ENCODE results near the gene CHRND.
A peak's percentile ranks its signal among the peaks of the same experiment; 100 is the strongest.

CHRND gene

DNA sequence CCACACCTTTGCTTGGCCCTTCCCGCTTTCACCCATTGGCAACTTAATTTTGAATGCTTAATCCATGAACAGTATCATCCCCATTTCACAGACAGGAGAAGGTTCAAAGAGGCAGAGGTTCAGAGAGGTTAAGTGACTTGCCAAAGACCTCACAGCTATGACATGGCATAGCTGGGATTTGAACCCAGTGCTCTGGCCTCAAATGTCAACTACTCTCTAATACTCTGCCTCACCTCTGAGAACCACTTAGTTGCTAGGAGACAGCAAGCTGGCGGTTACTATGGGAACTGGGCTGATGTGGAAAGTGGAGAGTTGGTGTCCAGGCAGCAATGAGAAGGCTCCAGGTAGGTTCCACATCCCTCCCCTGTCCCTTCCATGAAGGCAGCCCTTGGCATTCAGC lies 21.5 kb upstream of the CHRND start:
- no peak for DNase-seq

GRCh38 chr2:232505856-232506255 lies 20.1 kb upstream of the CHRND start:
- DNase-seq, result no peak

GRCh38 chr2:232506709-232507108 lies 19.3 kb upstream of the CHRND start:
- DNase-seq, result no peak

DNA sequence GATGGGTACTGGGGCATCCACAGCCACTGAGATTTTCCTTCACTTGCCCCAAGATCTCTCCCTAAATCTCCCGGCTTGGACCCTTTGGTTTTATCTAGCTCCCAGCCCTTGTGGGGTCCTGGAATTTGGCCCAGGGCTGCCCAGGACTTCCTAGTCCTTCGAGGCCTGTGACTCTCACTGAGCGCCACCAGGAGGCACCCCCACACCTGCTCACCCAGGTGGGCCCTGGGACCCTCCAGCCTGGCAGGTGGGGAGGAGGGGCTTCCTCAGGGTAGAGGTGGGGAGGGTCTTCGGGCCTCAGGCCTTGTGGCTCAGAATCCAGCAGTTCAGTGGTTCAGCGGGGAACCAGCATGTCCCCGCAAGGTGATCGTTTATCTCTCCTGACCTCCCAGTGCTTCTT lies 17.7 kb upstream of the CHRND start:
- DNase-seq, result no peak

- DNase-seq, result no peak
Observed at GRCh38 chr2:232511336-232511890, 14.5 kb upstream of the CHRND start.

- no peak for DNase-seq
Observed at GRCh38 chr2:232512602-232513001, 13.4 kb upstream of the CHRND start.

DNA sequence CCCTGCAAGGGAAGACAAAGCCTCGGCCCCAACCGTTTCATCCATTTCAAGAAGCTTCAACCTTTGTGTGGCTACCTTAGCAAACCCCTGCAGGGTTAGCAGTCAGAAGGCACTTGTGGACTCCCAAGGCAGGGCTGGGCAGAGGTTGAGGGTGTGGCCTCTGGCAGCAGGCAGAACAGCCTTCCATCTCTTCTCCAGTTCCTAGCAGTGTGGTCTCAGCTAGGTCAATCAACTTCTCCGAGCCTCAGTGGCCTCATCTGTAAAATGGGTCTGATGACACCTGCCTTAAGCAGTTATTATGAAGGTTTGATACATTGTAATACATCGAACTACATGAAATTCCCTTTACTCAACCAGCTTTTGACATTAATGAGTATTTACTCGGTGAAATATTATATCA lies 12.6 kb upstream of the CHRND start:
- no peak for DNase-seq

DNA sequence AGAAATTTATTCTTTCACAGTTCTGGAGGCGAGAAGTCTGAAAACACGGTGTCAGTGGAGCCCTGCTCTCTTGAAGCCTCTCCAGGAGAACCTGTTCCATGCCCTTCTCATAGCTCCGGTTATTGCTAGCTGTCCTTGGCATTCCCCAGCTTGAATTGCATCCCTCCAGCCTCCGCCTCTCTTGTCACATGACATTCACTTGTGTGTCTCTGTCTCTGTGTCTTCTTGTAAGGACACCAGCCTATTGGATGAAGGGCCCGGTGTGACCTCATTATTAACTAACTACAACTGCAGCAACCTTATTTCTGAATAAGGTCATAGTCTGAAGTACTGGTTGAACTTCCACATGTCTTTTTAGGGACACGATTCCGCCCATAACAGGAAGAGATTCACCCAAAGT lies 10.3 kb upstream of the CHRND start:
- no peak for DNase-seq

GRCh38 chr2:232516551-232516950 lies 9.4 kb upstream of the CHRND start:
- DNase-seq, result no peak

GRCh38 chr2:232518844-232519243 lies 7.1 kb upstream of the CHRND start:
- DNase-seq, result no peak

GRCh38 chr2:232519581-232520438 lies 6.2 kb upstream of the CHRND start, which contains the start of gene PRSS56:
PRSS56 (plus strand) TSS chr2:232520388; CDS start chr2:232520599, 211 bp downstream.
- DNase-seq, result no peak

GRCh38 chr2:232520489-232520888 lies 5.5 kb upstream of the CHRND start:
- DNase-seq, result no peak

GRCh38 chr2:232521098-232521497 lies 4.9 kb upstream of the CHRND start:
- no peak for DNase-seq

GRCh38 chr2:232521959-232522622 lies 3.9 kb upstream of the CHRND start:
- peak; percentile 45 to 52 for DNase-seq

GRCh38 chr2:232522623-232523401 lies 3.1 kb upstream of the CHRND start:
- no peak for DNase-seq

GRCh38 chr2:232523402-232523681 lies 2.6 kb upstream of the CHRND start:
- DNase-seq, result no peak

DNA sequence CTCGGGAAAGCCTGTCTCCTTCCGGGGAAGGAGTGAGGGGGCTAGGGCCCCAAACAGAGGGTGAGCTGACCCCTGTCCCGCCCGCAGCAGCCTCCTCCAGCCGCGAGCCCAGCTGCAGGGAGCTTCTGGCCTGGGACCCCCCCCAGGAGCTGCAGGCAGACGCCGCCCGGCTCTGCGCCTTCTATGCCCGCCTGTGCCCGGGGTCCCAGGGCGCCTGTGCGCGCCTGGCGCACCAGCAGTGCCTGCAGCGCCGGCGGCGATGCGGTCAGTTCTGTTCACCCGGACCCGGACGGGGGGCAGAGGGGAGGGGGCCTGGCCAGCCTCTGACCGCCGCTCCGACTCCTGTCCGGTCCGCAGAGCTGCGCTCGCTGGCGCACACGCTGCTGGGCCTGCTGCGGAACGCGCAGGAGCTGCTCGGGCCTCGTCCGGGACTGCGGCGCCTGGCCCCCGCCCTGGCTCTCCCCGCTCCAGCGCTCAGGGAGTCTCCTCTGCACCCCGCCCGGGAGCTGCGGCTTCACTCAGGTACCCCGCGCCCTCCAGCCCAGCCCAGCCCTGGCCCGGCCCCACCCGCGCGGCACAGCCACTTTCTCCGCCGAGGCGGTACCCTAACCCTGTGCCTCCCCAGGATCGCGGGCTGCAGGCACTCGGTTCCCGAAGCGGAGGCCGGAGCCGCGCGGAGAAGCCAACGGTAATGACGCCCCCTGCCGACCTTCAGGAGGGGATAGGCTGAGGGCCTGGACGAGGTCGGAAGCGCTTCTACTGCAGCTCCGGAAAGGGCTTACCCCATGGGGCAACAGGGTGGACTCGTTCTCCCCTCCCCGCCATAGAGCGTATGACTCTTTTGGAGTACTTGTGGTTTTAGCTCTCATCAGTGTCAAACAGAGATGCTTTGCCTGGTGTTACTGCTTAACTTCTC lies 2.0 kb upstream of the CHRND start:
- DNase-seq, result no peak

GRCh38 chr2:232524771-232525170 lies 1.2 kb upstream of the CHRND start:
- no peak for DNase-seq

DNA sequence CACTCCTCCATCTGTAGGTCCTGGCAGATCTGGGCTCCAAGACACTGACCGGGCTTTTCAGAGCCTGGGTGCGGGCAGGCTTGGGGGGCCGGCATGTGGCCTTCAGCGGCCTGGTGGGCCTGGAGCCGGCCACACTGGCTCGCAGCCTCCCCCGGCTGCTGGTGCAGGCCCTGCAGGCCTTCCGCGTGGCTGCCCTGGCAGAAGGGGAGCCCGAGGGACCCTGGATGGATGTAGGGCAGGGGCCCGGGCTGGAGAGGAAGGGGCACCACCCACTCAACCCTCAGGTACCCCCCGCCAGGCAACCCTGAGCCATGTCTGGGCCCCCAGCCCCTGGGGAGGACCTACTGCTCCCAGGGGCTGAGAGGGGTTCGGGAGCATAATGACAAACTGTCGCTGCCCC lies 761 bp upstream of the CHRND start:
- DNase-seq, result no peak

- DNase-seq, result no peak
Observed at GRCh38 chr2:232526372-232526941, 497 bp downstream of the CHRND start.

DNA sequence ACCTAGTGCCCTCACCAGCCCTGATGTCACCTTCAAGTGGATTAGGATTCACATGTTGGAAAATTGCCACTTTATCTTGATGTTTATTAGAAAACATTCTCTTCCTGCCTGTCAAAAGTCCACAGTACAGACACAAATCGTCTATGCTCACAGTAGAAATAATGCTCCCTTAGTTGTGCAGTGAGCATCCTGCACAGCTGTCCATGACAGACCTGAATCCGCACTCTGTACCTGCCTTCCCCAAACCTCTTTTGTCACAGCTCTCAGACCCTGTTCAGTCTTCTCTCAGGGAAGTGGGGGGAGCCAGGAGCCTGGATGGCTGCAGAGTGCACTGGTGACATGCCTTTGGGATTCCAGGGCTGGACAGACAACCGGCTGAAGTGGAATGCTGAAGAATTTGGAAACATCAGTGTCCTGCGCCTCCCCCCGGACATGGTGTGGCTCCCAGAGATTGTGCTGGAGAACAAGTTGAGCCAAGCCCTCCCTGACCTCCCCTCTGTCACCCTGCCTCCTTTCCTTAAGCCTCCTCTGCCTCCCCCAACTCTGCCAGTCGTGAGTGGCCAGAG lies 2.0 kb downstream of the CHRND start:
- no peak for DNase-seq

All from CD4-positive, alpha-beta T cell treated with Interleukin-4 for 1 hour (primary cell).